Upper lobe of left lung (tissue), 6 donors: ENCODE data around the gene GSAP. TPM values are rescaled to one million over a fixed set of nuclear protein-coding genes. Genes with fewer than 3 reads are reported as not detected.

Experiments
- ATAC-seq, 2 donors: fragments of 200-7000 bp; cut with Tn5 transposase; one replicate each; pipeline ENCODE4 v1.9.1; 2022; ENCODE audit warnings: mild to moderate bottlenecking in 2 of 2, moderate library complexity in 2 of 2; ENCODE audit not compliant: low FRiP score in 2 of 2
- DNase-seq, 2 donors: peaks; one replicate each; pipeline ENCODE4 v3.0.0-alpha.2; 2019 to 2020
- H3K27ac ChIP-seq, 4 donors: fragments of 200-600 bp; sonication (generic); one replicate each; pipeline ENCODE4 v1.5.1; 2016 to 2019
- H3K27me3 ChIP-seq, 4 donors: fragments of 200-600 bp; sonication (generic); one replicate each; pipeline ENCODE4 v1.5.1; 2017 to 2019
- H3K36me3 ChIP-seq, 4 donors: fragments of 200-600 bp; sonication (generic); one replicate each; pipeline ENCODE4 v1.5.1; 2016 to 2019
- H3K4me1 ChIP-seq, 4 donors: fragments of 200-600 bp; sonication (generic); one replicate each; pipeline ENCODE4 v1.5.1; 2018 to 2019
- H3K4me3 ChIP-seq, 4 donors: fragments of 200-600 bp; sonication (generic); one replicate each; pipeline ENCODE4 v1.5.1; 2017 to 2019; ENCODE audit warnings: mild to moderate bottlenecking in 2 of 4, moderate library complexity in 1 of 4
- H3K9me3 ChIP-seq, 4 donors: fragments of 200-600 bp; sonication (generic); one replicate each; pipeline ENCODE4 v1.5.1; 2018 to 2019
- EP300 ChIP-seq, 4 donors: sonication (generic); formaldehyde crosslinking; IDR thresholded peaks; one replicate each; pipeline ENCODE4 v1.5.1; 2017; ENCODE audit warnings: antibody characterized with exemption in 4 of 4, control low read depth in 2 of 4
- POLR2A ChIP-seq, 4 donors: fragments of 450-650 bp; IDR thresholded peaks; one replicate each; pipeline ENCODE4 v1.5.1; 2016 to 2017; ENCODE audit warnings: antibody characterized with exemption in 4 of 4, mild to moderate bottlenecking in 2 of 4
- POLR2AphosphoS5 ChIP-seq, 2 donors: sonication (generic); formaldehyde crosslinking; IDR thresholded peaks; one replicate each; pipeline ENCODE4 v1.5.1; 2017; ENCODE audit warnings: antibody characterized with exemption in 2 of 2
- WGBS, 2 donors: methylation state at CpG; one replicate each; pipeline ENCODE4 v1.1.5; 2017 to 2018; 5-methylcytosine and 5-hydroxymethylcytosine counted together
- total RNA-seq, 6 donors: library from RNA; depleted of rRNA in 4 of 6; stranded (reverse); fragments of >200 nt in 4 of 6; gene quantifications; one replicate each; pipeline versions ENCODE4 v1.1.0 to v1.2.1, GENCODE V29; 2016 to 2021
- TF ChIP-seq, protein P1 (sequence below), 6 experiments: fragments of 450-650 bp in 4 of 6; fragments of 200-600 bp in 2 of 6; sonication (generic) in 2 of 6; IDR thresholded peaks; one replicate each; pipeline ENCODE4 v1.5.1; 2016 to 2019; ENCODE audit warnings: antibody characterized with exemption in 6 of 6
- donor health status: DM: no; HTN: no; CAD: no; lungs with moderate emphysema.
- donor health status: DM: no; HTN: yes; CAD: no; lungs with severe emphysema.

The GSAP gene
- total RNA-seq, 6 donors from 2014 or later, result 44.0 to 160 (median 73.8) TPM

- Histone ChIP-seq H3K4me3 (no peak overlapping the region), H3K4me1 (peaks cover 3 to 15% (median 8%) of the 10 kb centered on the region in 4 donors), H3K27ac (no peak overlapping the region), H3K27me3 (no peaks in the 10 kb centered on the region), H3K36me3 (peaks cover 0 to 2% (median 0%) of the 10 kb centered on the region in 4 donors), H3K9me3 (no peaks in the 10 kb centered on the region)
- ATAC-seq (no peak), DNase-seq (no peak)
- TF ChIP-seq POLR2AphosphoS5 (IDR thresholded peaks at IDR 0.05), result no peak
- TF ChIP-seq POLR2A (IDR thresholded peaks at IDR 0.05), result no peak
- no peak for TF ChIP-seq EP300 (IDR thresholded peaks at IDR 0.05)
- TF ChIP-seq, protein P1, sequence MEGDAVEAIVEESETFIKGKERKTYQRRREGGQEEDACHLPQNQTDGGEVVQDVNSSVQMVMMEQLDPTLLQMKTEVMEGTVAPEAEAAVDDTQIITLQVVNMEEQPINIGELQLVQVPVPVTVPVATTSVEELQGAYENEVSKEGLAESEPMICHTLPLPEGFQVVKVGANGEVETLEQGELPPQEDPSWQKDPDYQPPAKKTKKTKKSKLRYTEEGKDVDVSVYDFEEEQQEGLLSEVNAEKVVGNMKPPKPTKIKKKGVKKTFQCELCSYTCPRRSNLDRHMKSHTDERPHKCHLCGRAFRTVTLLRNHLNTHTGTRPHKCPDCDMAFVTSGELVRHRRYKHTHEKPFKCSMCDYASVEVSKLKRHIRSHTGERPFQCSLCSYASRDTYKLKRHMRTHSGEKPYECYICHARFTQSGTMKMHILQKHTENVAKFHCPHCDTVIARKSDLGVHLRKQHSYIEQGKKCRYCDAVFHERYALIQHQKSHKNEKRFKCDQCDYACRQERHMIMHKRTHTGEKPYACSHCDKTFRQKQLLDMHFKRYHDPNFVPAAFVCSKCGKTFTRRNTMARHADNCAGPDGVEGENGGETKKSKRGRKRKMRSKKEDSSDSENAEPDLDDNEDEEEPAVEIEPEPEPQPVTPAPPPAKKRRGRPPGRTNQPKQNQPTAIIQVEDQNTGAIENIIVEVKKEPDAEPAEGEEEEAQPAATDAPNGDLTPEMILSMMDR (IDR thresholded peaks at IDR 0.05), result no peak
- 91 to 95% methylated on average over 2 of the region's 2 CpGs for WGBS, 2 donors
Observed at GRCh38 chr7:77401002-77401401, 15.1 kb downstream of the GSAP start.

DNA sequence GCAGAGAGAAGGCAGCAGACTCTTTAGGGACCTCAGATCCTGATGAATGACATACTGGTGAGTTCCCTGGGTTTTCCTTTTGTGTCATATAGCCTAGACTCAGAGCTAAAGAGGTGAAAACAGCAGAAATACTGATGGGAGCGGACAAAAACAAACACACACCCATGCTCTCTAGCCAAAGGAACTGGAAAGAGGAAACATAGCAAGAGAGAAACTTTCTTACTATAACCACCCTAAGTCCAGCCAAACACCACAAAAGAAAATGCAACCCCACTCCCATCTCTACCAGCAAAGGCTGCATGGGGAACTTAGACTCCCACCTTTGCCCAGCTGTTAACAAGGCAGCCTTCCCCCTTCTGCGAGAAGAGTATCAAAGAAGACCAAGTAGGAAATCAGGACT lies 16.3 kb downstream of the GSAP start:
- WGBS, 2 donors, result 75 to 79% methylated on average over 2 of the region's 2 CpGs
- peak in 1 of 2 donors; percentile 63 for ATAC-seq
- TF ChIP-seq POLR2A (IDR thresholded peaks at IDR 0.05) (no peak), EP300 (IDR thresholded peaks at IDR 0.05) (no peak), POLR2AphosphoS5 (IDR thresholded peaks at IDR 0.05) (no peak)
- TF ChIP-seq, protein P1 (IDR thresholded peaks at IDR 0.05), result no peak

DNA sequence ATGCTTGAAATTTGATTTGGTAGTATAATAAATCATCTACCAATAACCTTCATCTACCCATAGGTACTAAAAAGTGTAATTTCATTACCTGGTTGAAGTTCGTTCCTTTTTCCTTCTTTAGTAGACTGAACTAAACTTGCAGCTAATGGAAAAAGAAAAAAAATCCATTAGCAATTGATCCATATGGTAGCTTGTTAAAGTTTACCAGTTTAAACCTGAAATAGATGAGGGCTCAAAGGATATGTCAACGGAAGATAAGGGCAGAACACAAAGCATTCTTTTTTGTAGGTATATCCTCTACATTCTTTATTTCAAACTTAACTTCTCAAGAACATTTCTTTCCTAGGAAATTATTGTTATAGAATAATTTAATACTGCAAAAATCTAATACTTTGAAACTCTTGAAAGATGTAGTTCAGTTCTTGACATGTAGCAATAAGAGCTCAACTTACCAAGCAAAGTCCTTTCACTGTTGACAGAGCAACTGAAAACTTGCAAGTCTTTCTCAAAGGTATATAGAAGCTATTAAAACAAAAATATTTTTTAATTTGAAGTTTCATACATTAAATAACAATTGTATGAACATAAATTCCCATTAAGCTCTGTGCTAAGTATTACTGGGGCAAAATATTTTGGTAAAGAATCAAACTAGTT lies 19.1 kb downstream of the GSAP start:
- H3K27me3 ChIP-seq, result no peaks in the 10 kb centered on the region
- H3K27ac ChIP-seq, result no peak overlapping the region
- H3K4me1 ChIP-seq, result peaks cover 3 to 7% (median 6%) of the 10 kb centered on the region in 4 donors
- H3K4me3 ChIP-seq, result no peak overlapping the region
- ATAC-seq (no peak), DNase-seq (no peak)
- H3K9me3 ChIP-seq, result no peaks in the 10 kb centered on the region
- WGBS, 2 donors, result 60 to 87% methylated on average over 2 of the region's 2 CpGs
- H3K36me3 ChIP-seq, result peaks cover 0 to 2% (median 0%) of the 10 kb centered on the region in 4 donors
- TF ChIP-seq EP300 (IDR thresholded peaks at IDR 0.05) (no peak), POLR2AphosphoS5 (IDR thresholded peaks at IDR 0.05) (no peak), POLR2A (IDR thresholded peaks at IDR 0.05) (no peak)
- TF ChIP-seq, protein P1 (IDR thresholded peaks at IDR 0.05), result no peak

More for the DNA sequence above, 16.3 kb downstream of the GSAP start:
- Histone ChIP-seq H3K4me3 (no peak overlapping the region), H3K36me3 (peaks cover 0 to 2% (median 0%) of the 10 kb centered on the region in 4 donors), H3K9me3 (no peaks in the 10 kb centered on the region), H3K4me1 (peaks cover 3 to 17% (median 14%) of the 10 kb centered on the region in 4 donors), H3K27me3 (no peaks in the 10 kb centered on the region), H3K27ac (peak overlapping the region in 3 of 4 donors; percentile 11 to 65 (median 37))
- DNase-seq, result no peak

DNA sequence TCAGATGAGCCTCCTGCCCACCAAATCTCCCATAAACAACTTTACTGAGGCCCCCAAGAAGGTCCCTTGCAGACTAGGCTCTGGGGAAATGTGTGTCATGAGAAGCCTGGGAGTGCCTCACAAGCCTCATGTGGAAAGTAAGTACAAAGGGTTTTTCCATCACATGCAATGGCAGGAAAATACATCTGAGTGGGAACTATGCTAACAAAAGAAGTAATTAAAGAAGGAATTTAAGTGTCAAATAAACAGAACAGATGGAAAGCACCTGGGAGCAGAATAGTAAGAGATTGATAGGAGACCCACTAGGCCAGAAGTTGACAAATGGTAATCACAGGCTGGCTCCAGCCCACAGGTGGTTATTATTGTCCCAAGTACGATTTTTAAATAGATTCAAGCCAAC lies 20.5 kb downstream of the GSAP start:
- H3K9me3 ChIP-seq, result no peaks in the 10 kb centered on the region
- WGBS, 2 donors, result 56 to 58% methylated on average over 1 of the region's 1 CpG
- ATAC-seq (no peak), DNase-seq (peak in 1 of 2 donors; percentile 29)
- H3K27ac ChIP-seq, result peak overlapping the region in 3 of 4 donors; percentile 34 to 60 (median 60)
- H3K4me3 ChIP-seq, result no peak overlapping the region
- TF ChIP-seq EP300 (IDR thresholded peaks at IDR 0.05), result peak in 1 of 4 donors; percentile 52
- no peak for TF ChIP-seq POLR2A (IDR thresholded peaks at IDR 0.05)
- no peak for TF ChIP-seq POLR2AphosphoS5 (IDR thresholded peaks at IDR 0.05)
- TF ChIP-seq, protein P1 (IDR thresholded peaks at IDR 0.05), result no peak
- H3K4me1 ChIP-seq, result peaks cover 3 to 7% (median 6%) of the 10 kb centered on the region in 4 donors
- no peaks in the 10 kb centered on the region for H3K27me3 ChIP-seq
- peaks cover 0 to 2% (median 0%) of the 10 kb centered on the region in 4 donors for H3K36me3 ChIP-seq
